ENCODE data around the gene TRNP1. TPM values are rescaled to one million over a fixed set of nuclear protein-coding genes. Genes with fewer than 3 reads are reported as not detected.

The TRNP1 gene
- total RNA-seq, 1 donor from 2014 or later = 0.07 TPM

GRCh38 chr1:27001570-27002360 is 8.3 kb downstream of the TRNP1 start:
- intact Hi-C loops (cut with micrococcal nuclease) = no loop called here

GRCh38 chr1:27003745-27004470 is 10.4 kb downstream of the TRNP1 start:
- intact Hi-C loops (cut with micrococcal nuclease) = no loop called here

GRCh38 chr1:27004471-27005165 is 11.1 kb downstream of the TRNP1 start:
- intact Hi-C loops (cut with micrococcal nuclease) = no loop called here

- intact Hi-C loops (cut with micrococcal nuclease) = no loop called here
These were observed 11.7 kb downstream of the TRNP1 start for GRCh38 chr1:27005166-27005530.

- intact Hi-C loops (cut with micrococcal nuclease) = no loop called here
These were observed 12.4 kb downstream of the TRNP1 start for GRCh38 chr1:27005648-27006496.

GRCh38 chr1:27006683-27007082 is 13.2 kb downstream of the TRNP1 start:
- intact Hi-C loops (cut with micrococcal nuclease) = no loop called here

GRCh38 chr1:27007909-27008582 is 14.6 kb downstream of the TRNP1 start:
- intact Hi-C loops (cut with micrococcal nuclease) = no loop called here

- intact Hi-C loops (cut with micrococcal nuclease) = no loop called here
These were observed 16.2 kb downstream of the TRNP1 start for GRCh38 chr1:27009601-27010197.

- intact Hi-C loops (cut with micrococcal nuclease) = no loop called here
These were observed 16.9 kb downstream of the TRNP1 start for GRCh38 chr1:27010226-27010994.

GRCh38 chr1:27011058-27011764 is 17.7 kb downstream of the TRNP1 start:
- intact Hi-C loops (cut with micrococcal nuclease) = no loop called here

- intact Hi-C loops (cut with micrococcal nuclease) = no loop called here
These were observed 18.6 kb downstream of the TRNP1 start for GRCh38 chr1:27011976-27012563.

GRCh38 chr1:27015260-27015659 is 21.8 kb downstream of the TRNP1 start:
- intact Hi-C loops (cut with micrococcal nuclease) = no loop called here

GRCh38 chr1:27016376-27016775 is 22.9 kb downstream of the TRNP1 start:
- intact Hi-C loops (cut with micrococcal nuclease) = no loop called here

GRCh38 chr1:27017207-27017606 is 23.7 kb downstream of the TRNP1 start:
- intact Hi-C loops (cut with micrococcal nuclease) = no loop called here

GRCh38 chr1:27018316-27018715 is 24.8 kb downstream of the TRNP1 start:
- intact Hi-C loops (cut with micrococcal nuclease) = no loop called here

- intact Hi-C loops (cut with micrococcal nuclease) = no loop called here
These were observed 28.0 kb downstream of the TRNP1 start for GRCh38 chr1:27021354-27022031.

GRCh38 chr1:27025718-27026117 is 32.2 kb downstream of the TRNP1 start:
- intact Hi-C loops (cut with micrococcal nuclease) = no loop called here
